HG02884 (cell line): ENCODE measurements around the gene MPZL1.

Experiments
- ATAC-seq: cut with Tn5 transposase; IDR thresholded peaks from one replicate; pipeline ENCODE4 v1.9.1; 2021; ENCODE audit warnings: mild to moderate bottlenecking, moderate library complexity; ENCODE audit not compliant: unreplicated experiment

The MPZL1 gene

GRCh38 chr1:167747988-167748387 is 26.2 kb downstream of the MPZL1 start:
- ATAC-seq, result no peak

GRCh38 chr1:167748906-167749305 is 27.1 kb downstream of the MPZL1 start:
- ATAC-seq, result no peak

- no peak for ATAC-seq
Measured at GRCh38 chr1:167749741-167750140, 28.0 kb downstream of the MPZL1 start.

- ATAC-seq, result no peak
Measured at GRCh38 chr1:167750641-167751040, 28.9 kb downstream of the MPZL1 start.

GRCh38 chr1:167751676-167752075 is 29.9 kb downstream of the MPZL1 start:
- no peak for ATAC-seq

GRCh38 chr1:167752219-167752985 is 30.6 kb downstream of the MPZL1 start:
- no peak for ATAC-seq

- ATAC-seq, result no peak
Measured at GRCh38 chr1:167755654-167756053, 33.9 kb downstream of the MPZL1 start.

GRCh38 chr1:167756730-167757405 is 35.1 kb downstream of the MPZL1 start:
- ATAC-seq, result no peak

- ATAC-seq, result no peak
Measured at GRCh38 chr1:167757433-167758309, 35.9 kb downstream of the MPZL1 start.

GRCh38 chr1:167761400-167761799 is 39.6 kb downstream of the MPZL1 start:
- no peak for ATAC-seq

GRCh38 chr1:167762061-167762746 is 40.4 kb downstream of the MPZL1 start:
- ATAC-seq, result no peak

GRCh38 chr1:167763525-167764220 is 41.9 kb downstream of the MPZL1 start:
- ATAC-seq, result no peak

GRCh38 chr1:167764458-167765330 is 42.9 kb downstream of the MPZL1 start:
- no peak for ATAC-seq

- no peak for ATAC-seq
Measured at GRCh38 chr1:167765496-167765895, 43.7 kb downstream of the MPZL1 start.

GRCh38 chr1:167766538-167766937 is 44.8 kb downstream of the MPZL1 start:
- no peak for ATAC-seq

GRCh38 chr1:167767761-167768160 is 46.0 kb downstream of the MPZL1 start:
- ATAC-seq, result no peak

- no peak for ATAC-seq
Measured at GRCh38 chr1:167770127-167770526, 48.3 kb downstream of the MPZL1 start.

- no peak for ATAC-seq
Measured at GRCh38 chr1:167772436-167772835, 50.7 kb downstream of the MPZL1 start.

GRCh38 chr1:167773516-167773915 is 51.7 kb downstream of the MPZL1 start:
- no peak for ATAC-seq
